HCT116 (cell line): Measurements from ENCODE around the gene CYP4F2. TPM values are rescaled to one million over a fixed set of nuclear protein-coding genes. Genes with fewer than 3 reads are reported as not detected.

Experiments used
- ATAC-seq: fragments of 200-7000 bp; cut with Tn5 transposase; 2 replicates; pipeline ENCODE4 v1.9.1; 2020; ENCODE audit warnings: mild to moderate bottlenecking, moderate library complexity
- BruUV-seq: library from RNA; stranded (reverse); fragments of 400-500 nt; replicated peaks from 2 replicates; lab custom pipeline; 2021; lab: Mats Ljungman, UMichigan
- CTCF ChIA-PET: fragments of 300-600 bp; sonication (Branson Sonifier 250); formaldehyde crosslinking; loops from one replicate; lab custom pipeline; 2021; ENCODE audit warnings: antibody characterized with exemption; lab: Charles Lee
- POLR2A ChIA-PET: fragments of 300-600, 350-600 bp; sonication (Branson Sonifier 250); formaldehyde crosslinking; loops from one replicate; lab custom pipeline; 2021; ENCODE audit warnings: antibody characterized with exemption; lab: Charles Lee
- RAD21 ChIA-PET, 2 experiments: fragments of 300-600 bp; sonication (Branson Sonifier 250); formaldehyde crosslinking; loops; one replicate each; lab custom pipeline; 2023; ENCODE audit warnings: low total read pairs in 2 of 2; ENCODE audit not compliant: uncharacterized antibody in 2 of 2, unreplicated experiment in 2 of 2, low non-redundant PET in 1 of 2; lab: Charles Lee
- DNase-seq: peaks from one replicate; pipeline ENCODE4 v3.0.0-alpha.2; 2010; ENCODE audit warnings: low read depth, low spot score
- H2AFZ ChIP-seq: fragments of 200-600 bp; shearing (Covaris generic), sonication (generic); 2 replicates; pipeline ENCODE4 v1.6.1; 2017; ENCODE audit warnings: low read depth, mixed run types, mixed read lengths, antibody characterized with exemption, low read length; ENCODE audit not compliant: poor library complexity, severe bottlenecking
- H3K27ac ChIP-seq: 2 replicates; pipeline ENCODE4 v1.5.1; 2012; ENCODE audit warnings: low read depth, low read length
- H3K27me3 ChIP-seq: fragments of 200-600 bp; sonication (generic); 2 replicates; pipeline ENCODE4 v1.6.1; 2016; ENCODE audit warnings: mixed run types, low read length, mixed read lengths; ENCODE audit not compliant: insufficient read depth
- H3K36me3 ChIP-seq, 2 experiments: fragments of 200-500 bp in 1 of 2; fragments of 200-600 bp in 1 of 2; sonication (Bioruptor generic) in 1 of 2; sonication (generic) in 1 of 2; 2 replicates each; pipeline versions ENCODE4 v1.5.1 to v1.6.1; 2014 to 2016; ENCODE audit warnings: low read length in 2 of 2, inconsistent platforms in 1 of 2, mixed read lengths in 1 of 2, mixed run types in 1 of 2; ENCODE audit not compliant: insufficient read depth in 2 of 2, control insufficient read depth in 1 of 2
- H3K4me1 ChIP-seq, 2 experiments: fragments of 200-600 bp in 1 of 2; sonication (generic) in 1 of 2; 2 replicates each; pipeline versions ENCODE4 v1.5.1 to v1.6.1; 2012 to 2017; ENCODE audit warnings: low read length in 2 of 2, inconsistent platforms in 1 of 2, mild to moderate bottlenecking in 1 of 2, mixed read lengths in 1 of 2, mixed run types in 1 of 2, moderate library complexity in 1 of 2; ENCODE audit not compliant: insufficient read depth in 2 of 2, control insufficient read depth in 1 of 2
- H3K4me2 ChIP-seq: fragments of 200-600 bp; sonication (generic); 2 replicates; pipeline ENCODE4 v1.6.1; 2017; ENCODE audit warnings: mixed run types, low read length, mixed read lengths
- H3K4me3 ChIP-seq, 2 experiments: fragments of 200-600 bp in 1 of 2; sonication (generic) in 1 of 2; replicated peaks in 1 of 2; 2 replicates each; pipeline ENCODE4 v1.5.1; 2011 to 2016; ENCODE audit warnings: low read length in 2 of 2, control low read depth in 1 of 2, low read depth in 1 of 2, mild to moderate bottlenecking in 1 of 2, mixed read lengths in 1 of 2, mixed run types in 1 of 2
- H3K79me2 ChIP-seq: fragments of 200-600 bp; sonication (generic); 2 replicates; pipeline ENCODE4 v1.6.1; 2017; ENCODE audit warnings: mild to moderate bottlenecking, mixed run types, low read length, moderate library complexity, mixed read lengths; ENCODE audit not compliant: insufficient read depth
- H3K9ac ChIP-seq: fragments of 200-600 bp; sonication (generic); 2 replicates; pipeline ENCODE4 v1.6.1; 2016; ENCODE audit warnings: low read length, mixed read lengths
- H3K9me2 ChIP-seq: fragments of 200-600 bp; sonication (generic), shearing (Covaris generic); 2 replicates; pipeline ENCODE4 v1.6.1; 2017; ENCODE audit warnings: mixed run types, mild to moderate bottlenecking, moderate library complexity; ENCODE audit not compliant: insufficient read depth
- H3K9me3 ChIP-seq, 2 experiments: fragments of 200-500 bp in 1 of 2; fragments of 200-600 bp in 1 of 2; sonication (Bioruptor generic) in 1 of 2; sonication (generic) in 1 of 2; 2 replicates each; pipeline ENCODE4 v1.6.1; 2014 to 2017; ENCODE audit warnings: low read length in 2 of 2, mixed read lengths in 2 of 2, inconsistent platforms in 1 of 2, low read depth in 1 of 2, mild to moderate bottlenecking in 1 of 2, mixed run types in 1 of 2, moderate library complexity in 1 of 2; ENCODE audit not compliant: control insufficient read depth in 1 of 2, insufficient read depth in 1 of 2
- H4K20me1 ChIP-seq: fragments of 200-600 bp; sonication (generic), shearing (Covaris generic); 2 replicates; pipeline ENCODE4 v1.6.1; 2017; ENCODE audit warnings: mixed run types, mild to moderate bottlenecking, moderate library complexity; ENCODE audit not compliant: insufficient read depth
- CBX3 ChIP-seq: IDR thresholded peaks from 2 replicates; pipeline ENCODE4 v1.6.1; 2012; ENCODE audit warnings: low read depth
- CEBPB ChIP-seq: IDR thresholded peaks from 2 replicates; pipeline ENCODE4 v1.6.1; 2012; ENCODE audit warnings: low read depth
- EZH2phosphoT487 ChIP-seq: fragments of 200-600 bp; IDR thresholded peaks from 2 replicates; pipeline ENCODE4 v1.6.1; 2018; ENCODE audit warnings: antibody characterized with exemption, borderline replicate concordance
- MAX ChIP-seq: IDR thresholded peaks from 2 replicates; pipeline ENCODE4 v1.6.1; 2012
- POLR2AphosphoS5 ChIP-seq: IDR thresholded peaks from 2 replicates; pipeline ENCODE4 v1.6.1; 2011; ENCODE audit warnings: mild to moderate bottlenecking, low read depth, low read length, moderate library complexity
- RAD21 ChIP-seq: IDR thresholded peaks from 2 replicates; pipeline ENCODE4 v1.6.1; 2012; ENCODE audit warnings: low read depth, mild to moderate bottlenecking
- REST ChIP-seq: IDR thresholded peaks from 2 replicates; pipeline ENCODE4 v1.6.1; 2012; ENCODE audit warnings: low read depth
- SP1 ChIP-seq: IDR thresholded peaks from 2 replicates; pipeline ENCODE4 v1.6.1; 2012; ENCODE audit warnings: low read depth
- SRF ChIP-seq: IDR thresholded peaks from 2 replicates; pipeline ENCODE4 v1.6.1; 2012; ENCODE audit warnings: low read depth
- YY1 ChIP-seq: IDR thresholded peaks from 2 replicates; pipeline ENCODE4 v1.6.1; 2011; ENCODE audit warnings: low read length, low read depth, moderate library complexity, mild to moderate bottlenecking; ENCODE audit not compliant: insufficient replicate concordance; ENCODE audit errors: extremely low read depth
- ZNF274 ChIP-seq: fragments of 200-500 bp; sonication (Bioruptor generic); IDR thresholded peaks from 2 replicates; pipeline ENCODE4 v1.6.1; 2014; ENCODE audit warnings: mild to moderate bottlenecking, low read depth, low read length, inconsistent platforms
- intact Hi-C: fragments of 100-400 bp; cut with micrococcal nuclease; formaldehyde crosslinking; loops from 2 replicates; pipeline ENCODE4 v1.10.0; 2022
- total RNA-seq: library from RNA; stranded (reverse); gene quantifications from one replicate; pipeline ENCODE4 v1.2.1, GENCODE V29; 2021; ENCODE audit not compliant: unreplicated experiment
- TF ChIP-seq, protein P1 (sequence below), 3 experiments: fragments of 200-600 bp in 1 of 3; sonication (generic) in 1 of 3; IDR thresholded peaks in 2 of 3; conservative IDR thresholded peaks in 1 of 3; 2 replicates each; pipeline ENCODE4 v1.5.1; 2012 to 2017; ENCODE audit warnings: low read depth in 2 of 3, low read length in 2 of 3, antibody characterized with exemption in 1 of 3, borderline replicate concordance in 1 of 3, control low read depth in 1 of 3, mild to moderate bottlenecking in 1 of 3, mixed read lengths in 1 of 3, mixed run types in 1 of 3, moderate library complexity in 1 of 3; ENCODE audit not compliant: insufficient read depth in 1 of 3

The CYP4F2 gene
- total RNA-seq, 1 experiment from 2014 or later: 1.1 TPM

DNA sequence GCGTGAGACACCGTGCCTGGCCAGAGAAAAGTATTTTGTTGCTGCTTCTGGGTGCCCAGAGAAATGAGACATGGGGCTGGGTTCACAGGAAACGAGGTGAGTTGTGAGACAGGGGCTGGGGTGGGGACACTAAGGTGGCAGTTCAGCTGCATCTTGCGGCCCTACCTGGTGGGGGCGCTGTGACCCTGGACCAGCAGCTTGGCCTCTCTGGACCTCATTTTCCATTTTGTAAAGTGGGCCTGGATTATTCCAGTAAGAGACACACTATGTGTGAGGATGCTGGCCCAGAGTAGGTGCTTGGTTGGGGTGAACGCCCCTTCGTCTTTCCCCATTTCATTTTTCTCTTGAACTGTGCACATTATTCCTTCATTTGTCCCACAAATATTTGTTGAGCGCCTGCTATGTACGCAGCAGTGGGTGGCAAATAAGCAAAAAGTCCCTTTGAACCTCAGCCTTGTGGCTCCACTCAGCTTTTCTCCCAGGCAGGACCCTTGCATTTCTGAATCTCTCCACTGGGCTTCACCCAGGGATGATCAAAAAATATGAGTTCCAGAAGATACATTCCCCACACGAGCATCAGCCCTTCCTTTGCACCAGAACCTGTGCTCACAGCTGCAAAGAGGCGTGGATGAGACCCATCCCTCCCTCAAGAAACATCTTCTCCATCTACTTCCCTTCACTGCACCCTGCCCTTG is 55.9 kb downstream of the CYP4F2 start:
- Histone ChIP-seq H3K4me3 (no peak overlapping the region), H3K9ac (no peak overlapping the region)
- TF ChIP-seq POLR2AphosphoS5: no peak
- TF ChIP-seq REST: no peak
- no peak for TF ChIP-seq EZH2phosphoT487
- no peak for TF ChIP-seq YY1
- TF ChIP-seq CBX3: no peak
- no peak for TF ChIP-seq CEBPB
- TF ChIP-seq, protein P1, sequence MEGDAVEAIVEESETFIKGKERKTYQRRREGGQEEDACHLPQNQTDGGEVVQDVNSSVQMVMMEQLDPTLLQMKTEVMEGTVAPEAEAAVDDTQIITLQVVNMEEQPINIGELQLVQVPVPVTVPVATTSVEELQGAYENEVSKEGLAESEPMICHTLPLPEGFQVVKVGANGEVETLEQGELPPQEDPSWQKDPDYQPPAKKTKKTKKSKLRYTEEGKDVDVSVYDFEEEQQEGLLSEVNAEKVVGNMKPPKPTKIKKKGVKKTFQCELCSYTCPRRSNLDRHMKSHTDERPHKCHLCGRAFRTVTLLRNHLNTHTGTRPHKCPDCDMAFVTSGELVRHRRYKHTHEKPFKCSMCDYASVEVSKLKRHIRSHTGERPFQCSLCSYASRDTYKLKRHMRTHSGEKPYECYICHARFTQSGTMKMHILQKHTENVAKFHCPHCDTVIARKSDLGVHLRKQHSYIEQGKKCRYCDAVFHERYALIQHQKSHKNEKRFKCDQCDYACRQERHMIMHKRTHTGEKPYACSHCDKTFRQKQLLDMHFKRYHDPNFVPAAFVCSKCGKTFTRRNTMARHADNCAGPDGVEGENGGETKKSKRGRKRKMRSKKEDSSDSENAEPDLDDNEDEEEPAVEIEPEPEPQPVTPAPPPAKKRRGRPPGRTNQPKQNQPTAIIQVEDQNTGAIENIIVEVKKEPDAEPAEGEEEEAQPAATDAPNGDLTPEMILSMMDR (IDR thresholded peaks at IDR 0.05 in 2 of 3, conservative IDR thresholded peaks at IDR 0.05 in 1 of 3; ENCODE audit: borderline replicate concordance in 1 of 3, insufficient read depth in 1 of 3, low read depth in 2 of 3, low read length in 2 of 3): peak; percentile 8 to 67 (median 65); a peak in 4 of 6 replicates
- peak; percentile 55 for TF ChIP-seq RAD21
- TF ChIP-seq SRF: no peak
- TF ChIP-seq MAX: no peak
- no peak for TF ChIP-seq ZNF274
- TF ChIP-seq SP1: no peak
- TF ChIP-seq, all 23 proteins: peak for 2
- Histone ChIP-seq H3K9me2 (no peaks in the 10 kb centered on the region), H3K4me2 (no peak overlapping the region), H4K20me1 (no peaks in the 10 kb centered on the region), H3K79me2 (no peaks in the 10 kb centered on the region), H3K27ac (no peak overlapping the region), H3K36me3 (no peaks in the 10 kb centered on the region), H3K27me3 (no peaks in the 10 kb centered on the region), H2AFZ (no peak overlapping the region), H3K9me3 (no peaks in the 10 kb centered on the region), H3K4me1 (peaks cover 16 to 47% of the 10 kb centered on the region in 2 experiments)
- ChIA-PET CTCF (interaction anchor here (1.0 to 2.0 kb wide), 3 partner anchors 11 to 29 kb away, joined by 3 to 7 read pairs (median 4); no protein-coding TSS in a partner anchor), RAD21 (no interaction called here), POLR2A (no interaction called here)
- DNase-seq: no peak
- no TSS peak for BruUV-seq
- ATAC-seq: 0 out of 2 replicates have a peak, but pooled peaks have one; percentile 27
- intact Hi-C loops: no loop called here
